IMR-90 (cell line): ENCODE measurements around the gene WARS2.

Source experiments
- CEBPB ChIP-seq: IDR thresholded peaks from 2 replicates; pipeline ENCODE4 v1.6.1; 2012; ENCODE audit warnings: low read depth, low read length, improper control_type of control experiment
- MXI1 ChIP-seq: IDR thresholded peaks from 2 replicates; pipeline ENCODE4 v1.6.1; 2012; ENCODE audit warnings: low read depth, mild to moderate bottlenecking, low read length, moderate library complexity, borderline replicate concordance
- POLR2A ChIP-seq: IDR thresholded peaks from 2 replicates; pipeline ENCODE4 v1.6.1; 2012; ENCODE audit warnings: mild to moderate bottlenecking, low read depth, low read length
- RCOR1 ChIP-seq: IDR thresholded peaks from 2 replicates; pipeline ENCODE4 v1.6.1; 2012; ENCODE audit warnings: mild to moderate bottlenecking, low read length, improper control_type of control experiment; ENCODE audit not compliant: insufficient replicate concordance
- RFX5 ChIP-seq: IDR thresholded peaks from 2 replicates; pipeline ENCODE4 v1.8.0; 2012; ENCODE audit warnings: low read depth, mild to moderate bottlenecking, low read length, moderate library complexity
- TF ChIP-seq, protein P1 (sequence below): conservative IDR thresholded peaks from 2 replicates; pipeline ENCODE4 v1.5.1; 2012; ENCODE audit warnings: mild to moderate bottlenecking, low read depth, low read length, improper control_type of control experiment

DNA sequence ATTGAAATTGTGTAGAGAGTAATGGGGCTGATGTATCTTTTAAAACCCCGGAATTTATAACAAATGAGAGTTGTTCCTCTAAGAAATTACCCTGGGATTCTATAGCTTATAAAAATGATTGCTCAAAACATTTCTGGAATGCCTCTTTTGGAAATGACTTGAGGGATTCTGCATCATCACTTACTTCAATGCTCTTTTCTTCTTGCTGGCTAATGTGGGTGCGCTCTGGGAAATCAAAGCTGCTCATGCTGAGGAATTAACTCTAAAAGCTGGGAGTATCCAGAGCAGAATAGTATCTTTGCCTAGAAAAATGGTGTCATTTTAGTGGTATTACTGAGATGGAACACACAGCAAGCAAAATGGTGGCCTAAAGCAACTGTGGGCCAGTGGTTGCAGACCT lies 129.3 kb downstream of the WARS2 start:
- TF ChIP-seq, protein P1, sequence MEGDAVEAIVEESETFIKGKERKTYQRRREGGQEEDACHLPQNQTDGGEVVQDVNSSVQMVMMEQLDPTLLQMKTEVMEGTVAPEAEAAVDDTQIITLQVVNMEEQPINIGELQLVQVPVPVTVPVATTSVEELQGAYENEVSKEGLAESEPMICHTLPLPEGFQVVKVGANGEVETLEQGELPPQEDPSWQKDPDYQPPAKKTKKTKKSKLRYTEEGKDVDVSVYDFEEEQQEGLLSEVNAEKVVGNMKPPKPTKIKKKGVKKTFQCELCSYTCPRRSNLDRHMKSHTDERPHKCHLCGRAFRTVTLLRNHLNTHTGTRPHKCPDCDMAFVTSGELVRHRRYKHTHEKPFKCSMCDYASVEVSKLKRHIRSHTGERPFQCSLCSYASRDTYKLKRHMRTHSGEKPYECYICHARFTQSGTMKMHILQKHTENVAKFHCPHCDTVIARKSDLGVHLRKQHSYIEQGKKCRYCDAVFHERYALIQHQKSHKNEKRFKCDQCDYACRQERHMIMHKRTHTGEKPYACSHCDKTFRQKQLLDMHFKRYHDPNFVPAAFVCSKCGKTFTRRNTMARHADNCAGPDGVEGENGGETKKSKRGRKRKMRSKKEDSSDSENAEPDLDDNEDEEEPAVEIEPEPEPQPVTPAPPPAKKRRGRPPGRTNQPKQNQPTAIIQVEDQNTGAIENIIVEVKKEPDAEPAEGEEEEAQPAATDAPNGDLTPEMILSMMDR = no peak
- no peak for TF ChIP-seq POLR2A
- no peak for TF ChIP-seq RCOR1
- no peak for TF ChIP-seq CEBPB
- TF ChIP-seq MXI1 = no peak
- no peak for TF ChIP-seq RFX5
